HG03469 (cell line): ENCODE data around the gene ZFYVE28.

ENCODE experiments used
- ATAC-seq: cut with Tn5 transposase; IDR thresholded peaks from one replicate; pipeline ENCODE4 v1.9.1; 2021; ENCODE audit warnings: mild to moderate bottlenecking, moderate library complexity, moderate number of reproducible peaks; ENCODE audit not compliant: unreplicated experiment

ZFYVE28 gene

DNA sequence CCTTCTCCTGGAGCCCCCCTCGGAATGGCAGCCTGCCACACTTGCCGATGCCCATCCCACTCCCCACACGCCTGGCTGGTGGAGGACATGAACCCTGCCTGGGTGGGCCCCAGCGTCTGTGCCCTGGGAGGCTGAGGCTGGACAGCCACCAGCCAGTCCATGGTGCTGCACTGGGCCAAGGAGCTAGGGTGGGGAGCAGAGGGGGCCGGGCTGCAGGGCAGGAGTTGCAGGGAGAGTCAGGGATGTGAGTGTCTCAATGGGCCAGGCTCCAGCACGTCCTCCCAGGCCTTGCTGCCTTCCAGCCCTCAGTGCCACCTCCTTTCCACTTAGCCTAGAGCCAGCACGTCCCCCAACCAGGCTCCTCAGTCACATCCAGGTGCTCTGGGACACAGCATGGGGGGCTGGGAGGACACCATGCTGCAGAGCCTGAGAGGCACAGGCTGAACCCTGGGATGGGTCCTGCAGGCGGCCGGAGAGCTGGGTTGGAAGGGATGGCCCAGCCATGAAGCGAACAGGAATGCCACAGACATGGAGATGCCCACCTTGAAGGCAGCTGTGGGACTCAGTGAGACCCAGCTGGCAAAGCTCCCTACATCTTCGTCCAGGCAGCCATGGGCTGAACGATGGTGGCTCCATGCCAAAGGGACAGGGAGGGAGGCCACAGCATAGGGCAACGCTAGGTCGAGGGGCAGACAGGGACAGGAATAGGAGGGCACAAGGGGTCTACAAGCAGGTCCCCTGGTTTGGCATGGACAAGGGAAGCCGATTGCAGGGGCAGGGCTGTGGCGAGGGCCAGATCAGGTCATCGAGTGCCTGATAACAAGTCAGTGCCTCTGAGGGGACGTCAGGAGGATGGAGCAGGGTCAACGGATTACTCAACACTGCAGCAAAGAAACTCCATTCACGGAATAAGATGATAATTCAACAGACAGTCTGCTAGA, 126.5 kb downstream of the ZFYVE28 start:
- no peak for ATAC-seq

DNA sequence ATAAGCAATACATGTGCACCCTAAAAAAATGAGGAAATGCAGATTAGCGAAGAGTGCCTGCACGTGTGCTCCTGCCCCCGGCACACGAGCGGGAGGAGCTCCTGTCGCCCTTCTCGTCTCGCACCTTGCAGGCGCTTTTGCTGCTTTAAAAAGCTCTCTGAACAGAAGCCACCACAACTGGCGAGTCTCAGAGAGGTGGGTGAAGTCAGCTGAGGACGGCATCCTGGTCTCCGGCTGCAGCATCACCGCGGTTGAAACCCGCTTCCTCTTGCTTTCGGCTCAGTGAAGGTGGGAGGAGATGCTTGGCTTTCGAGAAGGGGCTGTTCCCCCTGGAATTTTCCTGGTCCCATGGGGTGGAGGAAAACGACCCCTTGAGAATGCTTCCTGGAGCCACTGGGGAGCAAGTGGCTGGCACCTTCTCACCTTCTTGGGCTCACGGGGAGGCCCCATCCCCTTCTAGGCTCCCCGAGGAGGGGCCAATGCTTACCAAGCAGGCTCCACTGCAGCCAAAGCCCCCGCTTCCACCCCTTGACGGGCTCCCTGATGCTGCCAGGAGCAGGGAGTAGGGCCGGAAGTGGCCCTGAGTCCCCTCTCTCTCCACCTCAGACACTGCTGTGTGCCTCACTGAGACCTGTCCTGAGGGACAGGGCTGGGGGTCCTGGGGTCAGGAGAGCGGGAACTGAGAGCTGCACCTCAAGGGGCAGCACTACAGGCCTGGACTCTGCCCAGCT, 127.3 kb downstream of the ZFYVE28 start:
- no peak for ATAC-seq

DNA sequence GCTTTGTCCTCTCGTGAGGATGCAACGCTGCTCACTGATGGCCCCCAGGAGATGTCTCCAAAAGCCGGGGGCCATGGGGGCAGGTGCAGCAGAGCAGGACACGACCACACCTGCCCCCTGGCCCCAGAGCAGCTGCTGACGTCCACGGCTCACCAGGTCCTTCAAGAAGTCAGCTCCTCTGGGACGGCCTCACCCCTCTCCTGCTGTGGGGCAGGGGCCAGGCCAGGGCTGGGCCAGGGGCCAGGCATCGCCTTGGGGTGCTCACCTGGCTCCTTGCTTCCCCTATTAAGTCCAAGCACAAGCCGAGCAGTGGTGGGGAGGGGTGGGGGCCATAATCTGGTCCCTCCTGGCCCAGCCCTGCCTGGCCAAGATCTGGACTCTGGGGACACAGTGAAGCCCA, 128.0 kb downstream of the ZFYVE28 start:
- ATAC-seq: no peak

DNA sequence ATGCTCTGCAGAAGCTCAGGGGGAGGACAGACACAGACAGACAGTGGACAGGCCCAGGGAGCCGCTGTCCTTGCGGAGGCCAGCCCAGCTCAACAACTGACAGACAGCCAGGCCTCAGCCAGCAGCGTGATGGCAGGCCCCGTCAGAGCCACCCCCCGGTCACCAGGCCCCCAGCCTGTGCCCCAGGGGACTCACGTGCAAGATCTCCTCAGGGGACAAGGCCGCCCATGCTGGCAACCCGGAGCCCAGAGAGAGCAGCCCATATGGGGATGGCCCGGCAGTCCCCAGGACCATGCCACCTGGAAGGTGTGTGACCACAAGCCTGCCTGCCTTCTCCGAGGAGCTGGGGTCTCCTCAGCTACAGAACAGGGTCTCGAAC, 128.5 kb downstream of the ZFYVE28 start:
- ATAC-seq: no peak

DNA sequence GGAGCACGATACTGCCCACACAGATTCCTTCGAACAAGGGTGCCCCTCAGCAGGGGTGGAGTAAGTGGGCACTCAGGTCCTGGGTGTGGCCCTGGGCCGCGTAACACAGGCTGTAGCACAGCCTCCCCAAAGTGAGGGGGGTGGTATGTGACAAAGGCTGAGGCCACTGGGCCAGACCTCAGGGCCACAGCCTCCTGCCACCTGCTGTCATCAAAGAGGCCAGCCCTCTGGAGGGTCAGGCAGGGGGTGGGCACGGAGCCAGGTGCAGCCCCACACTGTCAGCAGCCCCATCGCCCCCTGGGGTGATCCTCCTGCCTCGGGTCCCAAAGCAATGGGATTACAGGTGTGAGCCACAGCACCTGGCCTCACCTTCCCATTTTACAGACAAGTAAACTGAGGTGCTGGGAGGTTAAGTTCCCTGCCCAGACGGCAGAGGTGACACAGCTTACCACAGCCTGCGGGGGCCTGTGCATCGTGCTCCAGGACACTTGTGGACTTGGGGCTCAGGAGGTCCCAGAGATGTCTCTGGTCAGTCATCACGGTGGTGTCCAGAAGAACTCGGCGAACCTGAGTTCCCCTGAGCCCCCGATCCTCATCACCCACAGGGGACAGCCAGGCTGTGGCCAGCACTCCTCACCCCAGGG, 129.0 kb downstream of the ZFYVE28 start:
- no peak for ATAC-seq

DNA sequence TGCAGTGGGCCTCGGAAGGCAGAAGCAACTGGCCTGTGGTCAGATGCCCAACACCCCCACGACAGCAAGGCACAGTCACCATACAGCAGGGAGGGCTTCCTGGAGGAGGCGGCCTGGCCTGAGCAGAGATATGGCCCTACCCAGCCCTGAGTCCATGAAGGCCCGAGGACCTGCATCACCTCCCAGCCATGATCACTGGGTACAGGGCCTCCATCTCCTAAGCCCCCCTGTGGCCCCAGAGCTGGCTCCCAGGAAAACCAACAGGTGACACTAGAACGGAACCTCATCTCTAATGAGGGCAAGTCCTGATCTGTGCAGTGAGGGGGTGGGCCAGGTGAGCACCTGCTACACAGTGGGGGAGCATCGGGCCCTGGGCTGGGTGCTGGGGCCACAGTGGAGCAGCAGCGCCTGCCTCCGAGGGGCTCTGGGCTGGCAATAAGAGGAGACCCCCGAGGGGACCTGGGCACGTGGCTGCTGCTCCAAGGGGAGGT, 130.3 kb downstream of the ZFYVE28 start:
- no peak for ATAC-seq

DNA sequence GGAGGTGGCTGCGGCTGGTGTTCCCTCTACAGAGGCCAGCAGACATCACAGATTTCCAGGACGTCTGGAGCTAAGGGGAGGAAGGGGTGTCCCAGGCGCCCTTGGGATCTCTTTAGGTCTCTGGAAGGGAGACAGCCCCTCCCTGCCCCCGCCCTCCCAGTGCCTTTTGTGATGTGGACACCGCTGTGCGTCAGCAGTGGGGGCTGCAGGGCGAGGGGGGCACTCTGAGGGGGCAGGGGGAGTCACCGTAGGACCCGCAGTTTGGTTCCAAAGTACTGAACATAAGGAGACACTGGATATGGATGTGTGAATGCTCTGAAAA, 130.9 kb downstream of the ZFYVE28 start:
- no peak for ATAC-seq

DNA sequence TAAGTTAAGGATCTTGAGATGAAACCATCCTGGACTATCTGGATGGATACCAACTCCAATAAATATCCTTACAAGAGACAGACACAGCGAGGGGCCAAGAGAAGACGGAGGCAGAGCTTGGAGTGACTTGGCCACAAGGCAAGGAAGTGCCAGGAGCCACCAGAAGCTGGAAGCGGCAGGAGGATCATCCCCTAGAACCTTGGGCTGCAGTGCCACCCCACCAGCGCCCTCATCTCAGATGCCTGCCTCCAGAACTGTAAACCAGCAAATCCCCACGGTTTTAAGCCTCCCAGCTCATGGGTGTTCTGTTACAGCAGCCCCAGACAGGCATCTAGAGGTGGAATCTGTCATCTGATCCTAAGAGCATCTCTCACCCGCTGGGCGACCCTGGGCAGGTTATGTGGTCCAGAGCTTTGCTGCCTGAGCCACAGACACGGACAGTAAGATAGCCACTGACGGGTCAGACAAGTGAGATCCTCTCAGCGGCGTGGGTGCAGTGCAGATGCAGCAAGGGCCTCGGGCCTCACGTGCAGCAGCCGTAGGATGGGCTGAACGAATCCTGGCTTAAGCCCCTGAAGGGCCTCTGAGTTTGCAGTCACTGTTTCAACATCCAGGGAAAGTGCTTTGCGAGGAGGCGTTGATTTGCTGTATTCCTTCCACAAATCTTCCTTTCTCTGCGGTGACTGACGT, 131.4 kb downstream of the ZFYVE28 start:
- no peak for ATAC-seq

DNA sequence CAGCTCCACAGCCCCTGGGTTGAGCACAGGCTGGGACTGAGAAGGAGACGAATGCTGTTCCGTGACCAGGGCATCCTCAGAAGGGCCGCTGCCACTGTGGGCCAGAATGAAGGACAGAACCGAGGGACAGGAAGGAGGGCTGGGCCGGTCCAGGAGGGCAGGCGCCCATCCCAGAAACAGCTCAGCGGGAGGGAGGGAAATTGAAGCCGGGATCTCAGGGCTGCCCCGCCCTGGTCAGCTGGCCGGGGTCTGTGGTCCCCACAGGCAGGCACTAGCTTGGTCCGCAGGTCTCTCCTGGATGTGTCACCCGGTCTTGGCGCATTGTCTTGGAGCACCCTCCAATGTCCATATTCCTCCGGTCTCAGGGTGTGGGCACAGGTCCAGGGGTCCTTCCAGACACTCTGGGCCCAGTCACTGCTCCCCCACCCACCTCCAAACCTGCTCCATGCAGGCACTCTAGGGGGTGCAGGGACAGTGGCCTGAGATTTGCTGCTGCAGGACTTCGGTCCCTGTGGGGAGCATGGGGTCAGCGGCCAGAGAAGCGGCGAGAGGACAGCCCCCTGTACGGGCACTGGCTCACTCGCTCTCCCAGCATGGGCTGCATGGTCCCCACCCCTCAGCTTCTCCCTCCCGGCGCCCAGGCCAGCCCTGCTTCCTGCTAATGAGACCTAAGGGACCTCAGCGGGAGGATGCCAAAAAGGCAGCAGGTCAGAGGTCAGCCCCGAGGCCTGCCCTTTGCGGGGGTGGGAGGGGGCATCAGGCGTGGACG, 132.6 kb downstream of the ZFYVE28 start:
- no peak for ATAC-seq

DNA sequence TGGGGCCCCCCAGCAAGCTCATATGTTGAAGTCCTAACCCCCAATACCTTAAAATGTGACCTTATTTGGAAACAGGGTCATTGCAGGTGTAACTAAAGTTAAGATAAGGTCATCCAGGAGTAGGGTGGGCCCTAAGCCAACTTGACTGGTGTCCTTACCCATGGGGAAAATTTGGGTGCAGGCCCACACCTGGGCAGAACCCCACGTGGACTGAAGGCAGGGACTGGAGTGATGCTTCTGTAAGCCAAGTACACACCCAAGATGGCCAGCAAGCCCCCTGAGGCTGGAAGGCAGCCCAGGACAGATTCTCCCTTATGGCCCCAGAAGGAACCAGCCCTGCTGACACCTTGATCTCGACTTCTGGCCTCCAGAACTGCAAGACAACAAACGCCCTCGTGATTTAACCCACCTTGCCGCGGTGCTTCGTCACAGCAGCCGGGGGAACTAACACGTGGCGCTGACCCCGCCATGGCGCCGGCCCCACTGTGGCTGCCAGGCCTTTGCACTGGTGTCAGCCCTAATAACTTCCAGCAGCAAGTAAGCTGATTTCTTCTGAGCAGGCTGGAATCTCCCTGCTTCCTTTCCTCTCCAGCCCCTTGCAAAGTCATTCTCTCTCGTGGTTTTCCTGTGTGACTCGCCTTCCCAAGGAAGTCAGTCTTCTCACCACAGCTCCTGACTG, 133.4 kb downstream of the ZFYVE28 start:
- ATAC-seq: no peak

DNA sequence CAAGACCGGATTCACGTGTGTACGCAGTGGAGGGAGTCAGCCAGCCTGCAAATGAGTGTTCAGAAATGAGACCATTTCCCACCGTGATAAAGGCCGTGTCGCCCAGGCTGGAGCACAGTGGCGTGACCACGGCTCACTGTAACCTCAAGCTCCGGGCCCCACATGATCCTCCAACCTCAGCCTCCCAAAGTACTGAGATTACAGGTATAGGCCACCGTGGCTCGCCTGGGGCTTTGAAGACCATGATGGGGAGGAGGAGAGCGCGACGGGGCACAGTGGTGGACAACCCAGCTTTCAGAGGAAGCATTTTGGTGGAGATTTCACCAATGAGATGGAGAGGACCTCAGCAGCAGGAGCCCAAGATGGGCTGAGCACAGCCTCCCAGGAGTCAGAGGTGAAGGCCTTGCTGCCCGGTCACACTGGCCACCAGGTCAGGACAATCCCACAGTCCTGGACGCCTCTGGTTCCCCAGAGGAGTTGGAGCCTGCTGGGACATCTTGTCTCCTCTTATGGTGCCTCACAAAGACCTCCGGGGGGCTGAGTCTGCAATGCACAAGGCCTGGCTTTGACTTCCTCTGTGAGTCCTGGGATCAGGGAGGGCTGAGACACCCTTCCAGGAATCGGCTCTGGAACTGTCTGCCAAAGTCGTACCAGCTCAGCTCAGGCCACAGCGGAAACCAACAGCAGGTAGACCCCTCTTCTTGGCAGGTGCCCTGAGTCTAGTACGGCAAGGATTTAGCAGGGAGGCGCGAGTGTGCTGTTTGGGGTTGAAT, 134.1 kb downstream of the ZFYVE28 start:
- no peak for ATAC-seq

DNA sequence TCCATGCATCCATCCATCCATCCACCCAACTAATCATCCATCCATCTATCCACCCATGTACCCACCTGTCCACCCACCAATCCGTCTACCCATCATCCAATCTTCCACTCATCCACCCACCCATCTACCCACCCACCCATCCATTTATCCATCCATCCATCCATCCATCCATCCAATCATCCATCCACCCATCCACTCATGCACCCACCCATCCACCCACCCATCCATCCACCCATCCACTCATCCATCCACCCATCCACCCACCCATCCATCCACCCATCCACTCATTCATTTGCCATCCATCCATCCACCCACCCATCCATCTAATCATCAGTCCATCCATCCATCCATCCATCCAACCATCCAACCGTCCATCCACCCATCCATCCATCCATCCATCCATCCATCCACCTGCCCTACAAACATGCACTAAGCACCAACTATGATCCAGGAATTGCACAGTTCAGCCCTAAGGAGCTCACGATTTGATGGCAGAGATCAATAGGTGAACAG, 135.2 kb downstream of the ZFYVE28 start:
- no peak for ATAC-seq

DNA sequence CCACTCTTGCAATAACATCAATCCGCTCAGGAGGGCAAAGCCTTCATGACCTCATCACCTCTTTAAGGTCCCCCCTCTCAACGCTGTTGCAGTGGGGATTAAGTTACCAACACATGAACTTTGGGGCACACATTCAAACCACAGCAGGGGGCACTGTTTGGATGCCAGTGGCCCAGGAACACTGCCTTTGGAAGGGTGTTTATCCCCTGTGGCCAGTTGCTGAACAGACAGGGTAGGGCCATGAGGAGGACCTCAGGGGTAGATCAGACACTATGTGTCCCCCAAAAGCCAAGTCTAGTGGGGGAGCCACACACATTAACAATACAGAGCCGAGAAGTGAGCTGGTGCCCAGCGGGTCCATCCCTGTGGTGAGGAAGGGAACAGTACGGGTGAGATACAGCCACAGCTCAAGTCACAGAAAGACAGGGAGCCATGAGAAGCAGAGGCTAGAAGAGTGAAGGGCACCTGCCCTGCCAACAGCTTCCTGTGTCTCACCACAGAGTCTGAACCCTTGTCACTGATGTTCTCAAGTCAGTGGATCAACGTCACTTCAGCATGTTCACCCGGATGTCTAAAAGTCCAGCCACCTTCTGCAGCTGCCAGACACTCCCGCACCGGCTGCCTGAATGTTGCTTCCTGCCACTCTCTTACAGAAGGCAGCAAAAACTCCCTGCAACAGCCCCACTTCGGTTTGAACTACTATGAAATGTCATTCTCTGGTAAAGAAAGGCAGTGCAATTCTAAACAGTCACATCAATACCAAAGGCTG, 136.7 kb downstream of the ZFYVE28 start:
- ATAC-seq: no peak

DNA sequence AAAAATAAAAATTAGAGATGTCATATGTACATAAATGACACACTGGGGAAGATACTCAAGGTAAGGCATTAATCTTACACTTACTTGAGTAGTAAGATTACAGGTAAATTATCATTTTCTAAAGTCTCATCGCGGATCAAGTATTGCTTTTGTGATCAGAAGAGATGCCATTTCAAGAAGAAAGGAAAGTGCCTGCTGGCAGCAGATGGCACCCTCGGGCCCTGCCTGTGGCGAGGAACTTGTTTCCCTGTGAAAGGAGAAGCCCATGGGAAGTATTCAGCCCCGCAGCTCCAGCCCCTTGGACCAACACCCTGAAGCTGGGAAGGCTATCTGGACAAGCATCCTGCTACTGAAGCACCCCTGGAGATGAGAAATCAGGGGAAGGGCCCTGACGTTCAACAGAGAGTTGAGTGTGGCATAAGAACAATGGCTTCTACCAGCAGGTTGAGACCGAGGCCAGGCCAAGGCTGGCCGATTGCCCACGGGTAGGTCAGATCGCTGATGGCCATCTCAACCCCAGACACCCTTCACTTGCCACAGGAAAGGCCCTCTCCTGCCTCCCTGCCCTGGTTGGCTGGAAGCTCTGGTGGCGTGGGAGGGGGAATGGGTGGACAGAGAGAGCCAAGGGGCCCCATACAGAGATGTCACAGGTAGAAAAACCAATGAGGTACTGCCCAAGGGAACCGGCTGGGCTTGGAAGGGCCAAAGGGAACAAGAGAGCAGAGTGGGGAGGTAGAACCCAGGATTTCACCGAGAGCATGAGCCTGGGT, 137.7 kb downstream of the ZFYVE28 start:
- no peak for ATAC-seq

DNA sequence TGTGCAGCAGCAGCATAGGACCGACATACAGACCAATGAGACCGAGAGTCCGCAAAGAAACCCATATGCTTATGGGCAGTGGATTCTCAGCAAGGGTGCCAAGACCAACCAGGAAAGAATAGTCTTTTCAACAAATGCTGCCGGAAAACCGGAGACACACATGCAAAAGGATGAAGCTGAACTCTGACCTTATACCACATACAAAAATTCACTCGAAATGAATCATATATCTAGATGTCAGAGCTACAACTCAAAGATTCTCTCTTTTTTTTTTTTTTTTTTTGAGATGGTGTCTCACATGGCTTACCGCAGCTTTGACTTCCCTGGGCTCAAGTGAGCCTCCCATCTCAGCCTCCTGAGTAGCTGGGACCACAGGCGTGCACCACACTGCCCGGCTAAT, 140.5 kb downstream of the ZFYVE28 start:
- no peak for ATAC-seq

DNA sequence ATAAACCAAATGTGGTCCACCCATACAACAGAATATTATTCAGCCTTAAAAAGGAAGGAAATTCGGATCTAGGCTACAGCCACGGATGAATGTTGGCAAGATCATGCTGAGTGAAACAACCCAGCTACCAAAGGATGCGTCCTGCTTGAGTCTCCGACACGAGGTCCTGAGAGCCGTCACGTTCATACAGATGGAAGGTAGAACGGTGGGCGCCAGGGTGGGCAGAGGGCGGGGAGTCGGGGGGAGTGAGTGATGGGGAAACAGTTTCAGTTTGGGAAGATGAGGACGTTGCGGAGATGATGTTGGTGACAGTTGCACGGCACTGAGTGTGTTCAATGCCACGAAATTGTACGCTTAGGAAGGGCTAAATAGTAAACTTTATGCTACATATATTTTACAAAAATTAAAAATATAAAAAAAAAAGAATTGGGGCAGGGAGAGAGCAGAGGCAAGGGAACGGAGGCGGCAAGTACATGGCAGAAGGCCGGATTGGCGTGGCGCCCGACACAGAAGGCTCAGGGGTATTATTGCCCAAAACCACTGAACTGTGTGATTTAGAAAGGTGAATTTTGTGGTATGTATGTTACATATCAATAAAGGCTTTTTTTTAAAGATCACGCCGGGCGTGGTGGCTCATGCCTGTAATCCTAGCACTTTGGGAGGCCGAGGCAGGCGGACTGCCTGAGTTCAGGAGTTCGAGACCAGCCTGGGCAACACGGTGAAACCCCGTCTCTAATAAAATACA, 141.7 kb downstream of the ZFYVE28 start:
- ATAC-seq: no peak
